Adipose tissue (tissue), 3 donors: ENCODE data around the gene PLEKHG7. TPM values are rescaled to one million over a fixed set of nuclear protein-coding genes. Genes with fewer than 3 reads are reported as not detected.
"Not testable (repeated sequence)": the region's sequence is repeated elsewhere in the genome, so short reads cannot be mapped to it uniquely, and the experiment has no call there.

Experiments used
- H3K27ac ChIP-seq: one replicate; pipeline ENCODE4 v1.5.1; 2013; ENCODE audit warnings: low read depth, low read length
- WGBS, 3 donors: extraction: QIAGEN DNeasy Blood & Tissue Kit; methylation state at CpG; one replicate each; pipeline ENCODE4 v1.1.7; 2013; 5-methylcytosine and 5-hydroxymethylcytosine counted together
- polyA plus RNA-seq, 3 donors: library from polyadenylated mRNA; stranded (reverse); fragments of 200-250 nt; gene quantifications; one replicate each; pipeline ENCODE4 v1.2.3, GENCODE V29; 2013
- donor health status: healthy with polysubstance abuse.
- donor health status: Bipolar disorder and iron deficiency.
- donor health status: healthy.

Gene PLEKHG7
- polyA plus RNA-seq, 3 donors: 0.01 to 0.67 TPM; not detected in 1

- H3K27ac ChIP-seq: no peak overlapping the region
- 68 to 77% (median 70%) methylated on average over 3 of the region's 3 CpGs for WGBS, 3 donors
Observed at GRCh38 chr12:92778525-92778924, 75.7 kb downstream of the PLEKHG7 start.

DNA sequence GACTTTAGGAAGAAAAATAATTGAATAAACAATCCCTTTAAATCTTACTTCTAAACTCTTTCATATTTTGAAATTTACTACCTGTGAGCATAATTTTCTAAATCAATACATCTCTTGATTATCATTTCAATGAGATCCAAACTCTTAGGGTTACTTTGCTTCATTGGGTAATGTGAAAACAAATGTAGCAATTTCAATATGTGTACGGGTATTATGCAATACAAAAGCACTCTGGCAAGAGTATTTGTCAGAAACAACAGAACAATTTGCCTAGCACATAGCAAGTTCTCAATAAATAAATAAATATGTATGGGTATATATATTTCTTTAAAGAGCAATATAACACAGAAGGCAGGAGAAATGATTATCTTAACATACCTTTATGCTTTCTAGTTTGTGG is 77.1 kb downstream of the PLEKHG7 start:
- no peak overlapping the region for H3K27ac ChIP-seq
- 51 to 81% (median 52%) methylated on average over 1 of the region's 1 CpG for WGBS, 3 donors

DNA sequence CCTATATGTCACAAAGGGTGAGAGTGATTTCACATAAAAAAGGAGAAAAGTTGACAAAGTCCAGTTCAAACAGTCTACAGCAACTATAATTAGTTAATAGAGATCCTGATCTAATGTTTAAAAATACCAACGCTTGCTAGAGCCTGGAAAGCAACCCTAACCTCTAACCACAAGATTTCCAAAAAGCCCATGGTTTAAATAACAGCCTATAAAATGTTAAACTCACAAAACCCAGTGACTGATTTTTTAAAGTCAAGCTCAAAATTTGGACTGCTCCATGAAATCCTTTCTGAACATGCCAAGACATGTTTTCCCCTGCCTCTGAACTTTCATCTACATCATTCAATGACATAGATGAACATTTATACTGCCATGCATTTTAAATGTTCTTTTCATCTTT is 81.6 kb downstream of the PLEKHG7 start:
- no peak overlapping the region for H3K27ac ChIP-seq
- 38 to 71% (median 43%) methylated on average over 1 of the region's 1 CpG for WGBS, 3 donors

- no peak overlapping the region for H3K27ac ChIP-seq
- 71 to 84% (median 74%) methylated on average over 1 of the region's 1 CpG for WGBS, 3 donors
Observed at GRCh38 chr12:92784797-92785562, 82.2 kb downstream of the PLEKHG7 start.

GRCh38 chr12:92785563-92785950 is 82.8 kb downstream of the PLEKHG7 start:
- no peak overlapping the region for H3K27ac ChIP-seq
- 88 to 100% (median 98%) methylated on average over 1 of the region's 1 CpG for whole genome bisulfite sequencing, 3 donors

- WGBS, 3 donors: 79 to 92% (median 87%) methylated on average over 1 of the region's 1 CpG
- no peak overlapping the region for H3K27ac ChIP-seq
Observed at GRCh38 chr12:92786045-92786444, 83.3 kb downstream of the PLEKHG7 start.

DNA sequence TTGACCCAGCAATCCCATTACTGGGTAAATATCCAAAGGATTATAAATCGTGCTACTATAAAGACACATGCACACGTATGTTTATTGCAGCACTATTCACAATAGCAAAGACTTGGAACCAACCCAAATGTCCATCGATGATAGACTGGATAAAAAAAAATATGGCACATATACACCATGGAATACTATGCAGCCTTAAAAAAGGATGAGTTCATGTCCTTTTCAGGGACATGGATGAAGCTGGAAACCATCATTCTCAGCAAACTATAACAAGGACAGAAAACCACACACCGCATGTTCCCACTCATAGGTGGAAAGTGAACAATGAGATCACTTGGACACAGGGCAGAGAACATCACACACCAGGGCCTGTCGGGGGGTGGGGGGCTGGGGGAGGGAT is 91.6 kb downstream of the PLEKHG7 start:
- 93 to 97% (median 96%) methylated on average over 5 of the region's 5 CpGs for WGBS, 3 donors
- not testable (repeated sequence) for H3K27ac ChIP-seq

- no peak overlapping the region for H3K27ac ChIP-seq
Observed at GRCh38 chr12:92794814-92795213, 92.0 kb downstream of the PLEKHG7 start.

DNA sequence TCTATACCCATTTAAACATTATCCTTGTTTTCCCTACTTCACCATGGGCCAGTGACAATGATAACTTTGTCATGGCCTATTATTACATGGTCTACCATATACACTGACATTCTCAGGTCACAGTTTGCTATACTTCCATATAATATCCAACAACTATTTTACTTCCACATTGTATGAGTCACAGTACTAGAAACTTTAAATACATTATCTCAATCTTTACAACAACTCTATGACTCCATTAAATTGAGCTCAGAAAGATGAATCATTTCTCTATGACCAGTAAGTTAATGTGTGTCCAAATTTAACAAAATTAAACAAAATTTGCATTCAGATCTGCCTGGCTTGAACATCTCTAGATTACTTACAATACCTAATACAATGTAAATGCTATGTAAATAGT is 93.9 kb downstream of the PLEKHG7 start:
- no peak overlapping the region for H3K27ac ChIP-seq

- no peak overlapping the region for H3K27ac ChIP-seq
- WGBS, 3 donors: 70 to 90% (median 87%) methylated on average over 3 of the region's 3 CpGs
Observed at GRCh38 chr12:92802906-92803305, 100.1 kb downstream of the PLEKHG7 start.

DNA sequence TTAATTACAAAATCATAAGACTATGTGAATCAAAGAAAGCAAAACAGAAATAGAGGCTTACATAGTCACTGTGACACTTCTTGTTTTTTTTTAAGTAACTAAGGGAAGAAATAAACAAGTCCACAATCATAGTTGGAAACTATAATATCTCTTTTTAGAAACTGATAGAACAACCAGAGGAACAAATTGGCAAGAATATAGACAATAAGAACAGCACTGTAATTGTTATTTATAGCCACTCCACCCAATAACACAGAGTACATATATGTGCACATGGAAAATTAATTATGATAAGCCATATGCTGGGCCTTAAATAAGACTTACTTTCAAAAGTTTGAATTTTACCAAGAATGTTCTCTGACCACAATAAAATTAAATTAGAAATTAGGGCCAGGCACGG is 101.1 kb downstream of the PLEKHG7 start:
- 96 to 100% (median 98%) methylated on average over 1 of the region's 1 CpG for WGBS, 3 donors
- H3K27ac ChIP-seq: no peak overlapping the region

DNA sequence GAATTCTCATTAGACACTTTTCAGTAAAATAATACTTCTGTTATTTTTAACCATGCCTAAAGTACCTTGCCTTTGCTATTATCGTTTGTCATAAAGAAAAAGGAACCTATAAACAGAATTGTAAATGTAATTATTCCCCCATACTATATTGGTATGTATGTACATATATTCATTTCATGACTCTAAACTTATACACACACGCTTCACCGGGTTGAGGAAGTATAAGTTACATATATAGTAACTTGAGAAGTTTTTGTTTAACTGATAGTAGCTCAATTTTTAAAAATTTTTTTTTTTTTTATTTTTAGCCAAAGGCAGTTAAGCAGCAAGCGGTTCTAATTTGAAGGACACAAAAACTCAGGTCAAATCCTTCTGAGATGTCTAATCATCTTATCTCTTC is 107.6 kb downstream of the PLEKHG7 start:
- H3K27ac ChIP-seq: no peak overlapping the region
- WGBS, 3 donors: 90 to 95% (median 92%) methylated on average over 4 of the region's 4 CpGs

DNA sequence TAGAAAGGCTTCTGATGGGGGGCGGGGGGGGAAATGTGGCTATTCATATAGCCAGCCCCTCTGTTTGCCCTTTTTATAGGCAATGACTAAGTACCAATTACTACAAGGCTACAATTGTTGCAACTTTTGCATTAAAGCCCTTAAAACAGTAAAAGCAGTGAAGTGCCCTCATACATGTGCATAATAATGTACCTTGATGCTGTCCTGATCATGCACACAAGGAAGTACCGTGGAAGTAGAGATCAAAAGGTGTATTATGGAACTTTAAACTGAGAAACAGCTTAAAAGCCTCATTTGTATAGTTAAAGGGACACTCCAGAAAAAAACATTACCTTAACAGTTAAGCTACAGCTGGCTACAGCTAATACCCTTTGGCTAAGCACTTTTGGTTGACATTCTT is 111.8 kb downstream of the PLEKHG7 start:
- WGBS, 3 donors: 86 to 95% (median 91%) methylated on average over 2 of the region's 2 CpGs
- no peak overlapping the region for H3K27ac ChIP-seq

GRCh38 chr12:92821142-92821541 is 118.4 kb downstream of the PLEKHG7 start:
- WGBS, 3 donors: 70 to 88% (median 72%) methylated on average over 3 of the region's 3 CpGs
- no peak overlapping the region for H3K27ac ChIP-seq

Other genes starting within 250 kb of the PLEKHG7 start
- 1 to 10 TPM; 1.9 to 5.4 (median 5.1) TPM for gene EEA1, start 226.3 kb downstream of the PLEKHG7 start, polyA plus RNA-seq